Hepatocyte (in vitro differentiated cells): ENCODE data around the gene GALNT14. TPM values are rescaled to one million over a fixed set of nuclear protein-coding genes. Genes with fewer than 3 reads are reported as not detected.

Experiments
- DNase-seq: peaks from one replicate; pipeline ENCODE4 v3.0.0-alpha.2; 2016; ENCODE audit warnings: low spot score
- H2AFZ ChIP-seq: fragments of 200-600 bp; sonication (generic); 2 replicates; pipeline ENCODE4 v1.6.0; 2016; ENCODE audit warnings: antibody characterized with exemption, mild to moderate bottlenecking
- H3K27ac ChIP-seq: fragments of 200-600 bp; sonication (generic); 2 replicates; pipeline ENCODE4 v1.5.1; 2016; ENCODE audit warnings: mild to moderate bottlenecking
- H3K27me3 ChIP-seq: fragments of 200-600 bp; sonication (generic); 2 replicates; pipeline ENCODE4 v1.6.1; 2016
- H3K36me3 ChIP-seq: fragments of 200-600 bp; sonication (generic); replicated peaks from 2 replicates; pipeline ENCODE4 v1.5.1; 2016; ENCODE audit warnings: low read depth; ENCODE audit not compliant: insufficient read depth
- H3K4me1 ChIP-seq: fragments of 200-600 bp; sonication (generic); 2 replicates; pipeline ENCODE4 v1.5.1; 2016; ENCODE audit warnings: mild to moderate bottlenecking, moderate library complexity; ENCODE audit not compliant: insufficient read depth
- H3K4me2 ChIP-seq: fragments of 200-600 bp; sonication (generic); 2 replicates; pipeline ENCODE4 v1.6.0; 2016
- H3K4me3 ChIP-seq: fragments of 200-600 bp; sonication (generic); 2 replicates; pipeline ENCODE4 v1.5.1; 2016; ENCODE audit warnings: mild to moderate bottlenecking
- H3K79me2 ChIP-seq: fragments of 200-600 bp; sonication (generic); 2 replicates; pipeline ENCODE4 v1.6.0; 2017; ENCODE audit warnings: mild to moderate bottlenecking
- H3K9me2 ChIP-seq: fragments of 200-600 bp; sonication (generic); replicated peaks from 2 replicates; pipeline ENCODE4 v1.6.0; 2017; ENCODE audit warnings: mild to moderate bottlenecking; ENCODE audit not compliant: insufficient read depth
- H3K9me3 ChIP-seq: fragments of 200-600 bp; sonication (generic); 2 replicates; pipeline ENCODE4 v1.5.1; 2016; ENCODE audit warnings: low read depth, mild to moderate bottlenecking
- H4K20me1 ChIP-seq: fragments of 200-600 bp; sonication (generic); 2 replicates; pipeline ENCODE4 v1.6.0; 2016; ENCODE audit warnings: mild to moderate bottlenecking; ENCODE audit not compliant: insufficient read depth, poor library complexity, severe bottlenecking
- EZH2 ChIP-seq: fragments of 200-600 bp; sonication (generic); IDR thresholded peaks from 2 replicates; pipeline ENCODE4 v1.6.1; 2016; ENCODE audit warnings: antibody characterized with exemption, mild to moderate bottlenecking, borderline replicate concordance
- EZH2phosphoT487 ChIP-seq: fragments of 200-600 bp; sonication (generic); IDR thresholded peaks from one replicate; pipeline ENCODE4 v1.6.1; 2018; ENCODE audit warnings: antibody characterized with exemption, mild to moderate bottlenecking, low read depth, moderate library complexity; ENCODE audit not compliant: unreplicated experiment, severe bottlenecking
- WGBS: methylation state at CpG from one replicate; pipeline ENCODE4 v1.1.6; 2016; ENCODE audit warnings: low lambda C conversion rate; ENCODE audit errors: missing lambda C conversion rate; 5-methylcytosine and 5-hydroxymethylcytosine counted together
- polyA plus RNA-seq: library from polyadenylated mRNA; unstranded; fragments of >200 nt; fragmentation: Nextera tagmentation; extraction: Ambion mirVana; gene quantifications from 2 replicates; pipeline ENCODE4 v1.2.1, GENCODE V29; 2016
- total RNA-seq: library from RNA; depleted of rRNA; stranded (reverse); fragments of >200 nt; gene quantifications from 2 replicates; pipeline ENCODE4 v1.2.3, GENCODE V29; 2014
- TF ChIP-seq, protein P1 (sequence below): fragments of 200-600 bp; sonication (generic); IDR thresholded peaks from 2 replicates; pipeline ENCODE4 v1.5.1; 2016; ENCODE audit warnings: antibody characterized with exemption, mild to moderate bottlenecking; ENCODE audit not compliant: poor library complexity

Gene GALNT14
- total and polyA plus RNA-seq, 2 experiments from 2014 or later, result 2.2 to 2.9 TPM

DNA sequence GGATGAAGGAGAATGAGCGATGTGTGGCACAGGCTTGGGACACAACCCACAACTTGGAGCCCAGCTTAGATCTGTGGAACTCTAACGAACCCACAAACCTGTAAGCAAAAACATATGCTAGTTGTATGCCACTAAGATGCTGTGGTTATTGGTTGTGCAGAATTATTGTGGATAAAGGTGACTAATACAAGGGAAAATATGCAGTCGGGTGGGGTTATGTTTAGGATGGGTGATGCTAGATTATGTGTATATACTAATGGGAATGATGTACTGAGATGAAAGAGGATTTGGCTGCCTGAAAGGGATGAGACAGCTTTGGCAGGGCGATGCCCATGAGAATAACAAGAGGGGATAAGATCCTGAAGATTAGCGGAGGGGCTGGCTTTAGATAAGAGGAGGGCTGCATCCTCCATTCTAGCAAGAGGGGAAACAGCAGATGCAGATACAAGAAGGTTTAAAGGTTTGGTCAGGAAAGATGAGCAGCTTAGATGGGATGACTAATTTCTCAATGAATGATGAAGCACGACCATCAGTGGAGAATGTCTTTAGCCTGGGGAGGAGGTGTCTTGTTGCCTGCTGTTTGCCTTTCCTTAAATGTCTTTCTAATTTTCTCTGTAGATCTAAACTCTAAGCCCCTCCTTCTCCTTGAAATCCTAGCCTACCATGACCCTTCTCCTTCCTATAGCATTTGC lies 49.6 kb downstream of the GALNT14 start:
- no peak for DNase-seq
- WGBS, result 71% methylated on average over 6 of the region's 6 CpGs
- H3K4me1 ChIP-seq, result peaks cover 4% of the 10 kb centered on the region
- H3K4me2 ChIP-seq, result no peak overlapping the region
- TF ChIP-seq, protein P1, sequence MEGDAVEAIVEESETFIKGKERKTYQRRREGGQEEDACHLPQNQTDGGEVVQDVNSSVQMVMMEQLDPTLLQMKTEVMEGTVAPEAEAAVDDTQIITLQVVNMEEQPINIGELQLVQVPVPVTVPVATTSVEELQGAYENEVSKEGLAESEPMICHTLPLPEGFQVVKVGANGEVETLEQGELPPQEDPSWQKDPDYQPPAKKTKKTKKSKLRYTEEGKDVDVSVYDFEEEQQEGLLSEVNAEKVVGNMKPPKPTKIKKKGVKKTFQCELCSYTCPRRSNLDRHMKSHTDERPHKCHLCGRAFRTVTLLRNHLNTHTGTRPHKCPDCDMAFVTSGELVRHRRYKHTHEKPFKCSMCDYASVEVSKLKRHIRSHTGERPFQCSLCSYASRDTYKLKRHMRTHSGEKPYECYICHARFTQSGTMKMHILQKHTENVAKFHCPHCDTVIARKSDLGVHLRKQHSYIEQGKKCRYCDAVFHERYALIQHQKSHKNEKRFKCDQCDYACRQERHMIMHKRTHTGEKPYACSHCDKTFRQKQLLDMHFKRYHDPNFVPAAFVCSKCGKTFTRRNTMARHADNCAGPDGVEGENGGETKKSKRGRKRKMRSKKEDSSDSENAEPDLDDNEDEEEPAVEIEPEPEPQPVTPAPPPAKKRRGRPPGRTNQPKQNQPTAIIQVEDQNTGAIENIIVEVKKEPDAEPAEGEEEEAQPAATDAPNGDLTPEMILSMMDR, result no peak
- TF ChIP-seq EZH2, result no peak
- no peak for TF ChIP-seq EZH2phosphoT487
- H3K9me3 ChIP-seq, result no peaks in the 10 kb centered on the region
- H3K27ac ChIP-seq, result no peak overlapping the region
- no peaks in the 10 kb centered on the region for H3K9me2 ChIP-seq
- H4K20me1 ChIP-seq, result no peaks in the 10 kb centered on the region
- H3K4me3 ChIP-seq, result no peak overlapping the region
- no peaks in the 10 kb centered on the region for H3K27me3 ChIP-seq
- H3K36me3 ChIP-seq, result no peaks in the 10 kb centered on the region
- H2AFZ ChIP-seq, result no peak overlapping the region
- H3K79me2 ChIP-seq, result no peaks in the 10 kb centered on the region

DNA sequence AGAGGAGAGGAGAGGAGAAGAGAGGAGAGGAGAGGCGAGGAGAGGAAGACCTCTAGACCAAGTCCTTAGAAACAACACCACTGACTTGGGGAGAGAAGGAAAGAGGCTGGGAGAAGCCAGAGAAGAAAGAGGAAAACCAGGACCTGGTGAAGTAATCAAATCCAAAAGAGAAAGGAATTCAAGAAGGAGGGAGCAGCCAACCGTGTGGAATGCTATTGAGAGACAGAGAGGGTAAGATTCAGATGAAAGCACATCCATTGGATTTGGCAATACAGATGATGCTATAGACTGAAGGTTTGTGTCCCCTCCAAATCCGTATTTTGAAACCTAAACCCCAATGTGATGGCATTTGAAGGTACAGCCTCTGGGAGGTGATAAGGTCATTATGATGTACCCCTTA lies 50.7 kb downstream of the GALNT14 start:
- TF ChIP-seq, protein P1, result no peak
- 72% methylated on average over 3 of the region's 3 CpGs for WGBS
- no peak overlapping the region for H3K4me2 ChIP-seq

DNA sequence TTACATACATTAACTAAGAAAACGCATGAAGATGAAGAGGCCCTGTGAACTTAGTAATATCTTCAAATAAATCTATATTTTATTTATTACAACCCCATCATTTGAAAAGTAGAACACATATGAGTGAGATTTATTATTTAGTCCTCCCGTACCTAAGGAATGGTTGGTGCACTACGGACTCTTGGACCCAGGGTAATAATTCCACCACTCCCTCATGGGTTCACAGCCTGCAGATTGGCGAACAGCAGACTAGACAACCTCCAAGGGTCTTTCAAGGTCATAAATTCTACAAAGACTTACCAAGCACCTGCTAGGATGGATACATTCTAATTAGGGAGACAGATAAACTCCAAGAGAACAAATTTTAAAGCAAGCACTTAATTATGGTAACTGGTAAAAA lies 51.6 kb downstream of the GALNT14 start:
- no peaks in the 10 kb centered on the region for H3K9me3 ChIP-seq
- H3K27ac ChIP-seq, result no peak overlapping the region
- 92% methylated on average over 4 of the region's 4 CpGs for WGBS
- TF ChIP-seq, protein P1, result no peak
- DNase-seq, result no peak
- no peak overlapping the region for H3K4me3 ChIP-seq
- no peaks in the 10 kb centered on the region for H3K9me2 ChIP-seq
- peaks cover 4% of the 10 kb centered on the region for H3K4me1 ChIP-seq
- no peaks in the 10 kb centered on the region for H3K27me3 ChIP-seq
- H3K4me2 ChIP-seq, result no peak overlapping the region
- no peaks in the 10 kb centered on the region for H3K79me2 ChIP-seq
- H3K36me3 ChIP-seq, result no peaks in the 10 kb centered on the region
- no peak overlapping the region for H2AFZ ChIP-seq
- no peaks in the 10 kb centered on the region for H4K20me1 ChIP-seq

More for the DNA sequence above, 50.7 kb downstream of the GALNT14 start:
- H3K79me2 ChIP-seq, result no peaks in the 10 kb centered on the region
- DNase-seq, result no peak
- peaks cover 4% of the 10 kb centered on the region for H3K4me1 ChIP-seq
- no peaks in the 10 kb centered on the region for H3K9me2 ChIP-seq
- H3K4me3 ChIP-seq, result no peak overlapping the region
- no peaks in the 10 kb centered on the region for H4K20me1 ChIP-seq
- no peaks in the 10 kb centered on the region for H3K36me3 ChIP-seq
- H3K27ac ChIP-seq, result no peak overlapping the region
- no peak overlapping the region for H2AFZ ChIP-seq
- H3K27me3 ChIP-seq, result no peaks in the 10 kb centered on the region
- H3K9me3 ChIP-seq, result no peaks in the 10 kb centered on the region
